ENCODE measurements around the gene HNRNPR. TPM values are rescaled to one million over a fixed set of nuclear protein-coding genes. Genes with fewer than 3 reads are reported as not detected.

The HNRNPR gene
- total RNA-seq, 1 donor from 2014 or later: 87.7 TPM

GRCh38 chr1:23343221-23344110 is 618 bp downstream of the HNRNPR start:
- TF ChIP-seq CTCF (conservative IDR thresholded peaks at IDR 0.05; ENCODE audit: low read depth, low read length): no peak
- DNase-seq (ENCODE audit: low read depth): peak; percentile 52
- peak overlapping the region; percentile 78 for H3K4me3 ChIP-seq (ENCODE audit: low read depth, low read length)

GRCh38 chr1:23341931-23342692 is 2.0 kb downstream of the HNRNPR start:
- no peak for TF ChIP-seq CTCF (conservative IDR thresholded peaks at IDR 0.05; ENCODE audit: low read depth, low read length)
- DNase-seq (ENCODE audit: low read depth): no peak
- H3K4me3 ChIP-seq (ENCODE audit: low read depth, low read length): peak overlapping the region; percentile 78

- H3K4me3 ChIP-seq (ENCODE audit: low read depth, low read length): no peak overlapping the region
- no peak for TF ChIP-seq CTCF (conservative IDR thresholded peaks at IDR 0.05; ENCODE audit: low read depth, low read length)
- DNase-seq (ENCODE audit: low read depth): no peak
Measured at GRCh38 chr1:23339632-23340031, 4.5 kb downstream of the HNRNPR start.

GRCh38 chr1:23337869-23338268 is 6.2 kb downstream of the HNRNPR start:
- no peak for DNase-seq (ENCODE audit: low read depth)
- no peak overlapping the region for H3K4me3 ChIP-seq (ENCODE audit: low read depth, low read length)
- TF ChIP-seq CTCF (conservative IDR thresholded peaks at IDR 0.05; ENCODE audit: low read depth, low read length): no peak

- TF ChIP-seq CTCF (conservative IDR thresholded peaks at IDR 0.05; ENCODE audit: low read depth, low read length): no peak
- DNase-seq (ENCODE audit: low read depth): no peak
- no peak overlapping the region for H3K4me3 ChIP-seq (ENCODE audit: low read depth, low read length)
Measured at GRCh38 chr1:23331713-23332112, 12.4 kb downstream of the HNRNPR start.

GRCh38 chr1:23330846-23331245 is 13.2 kb downstream of the HNRNPR start:
- TF ChIP-seq CTCF (conservative IDR thresholded peaks at IDR 0.05; ENCODE audit: low read depth, low read length): no peak
- DNase-seq (ENCODE audit: low read depth): no peak
- no peak overlapping the region for H3K4me3 ChIP-seq (ENCODE audit: low read depth, low read length)

All from epithelial cell of proximal tubule (primary cell).